ENCODE data around the gene TINAGL1. TPM values are rescaled to one million over a fixed set of nuclear protein-coding genes. Genes with fewer than 3 reads are reported as not detected.
A peak's percentile ranks its signal among the peaks of the same experiment; 100 is the strongest.

Gene TINAGL1
- total RNA-seq, 1 donor from 2014 or later: 5.7 TPM

GRCh38 chr1:31615414-31615813 is 39.1 kb downstream of the TINAGL1 start:
- Mint-ChIP-seq H3K4me1 (ENCODE audit: low read depth, unreplicated experiment) (peaks cover 10% of the 10 kb centered on the region), H3K4me3 (ENCODE audit: unreplicated experiment) (peak overlapping the region; percentile 23), H3K27me3 (ENCODE audit: low read depth, unreplicated experiment) (peaks cover 29% of the 10 kb centered on the region), H3K9me3 (ENCODE audit: unreplicated experiment) (peaks cover 3% of the 10 kb centered on the region), H3K27ac (ENCODE audit: unreplicated experiment) (no peak overlapping the region), H3K36me3 (ENCODE audit: low read depth, unreplicated experiment) (peaks cover 2% of the 10 kb centered on the region)
- no peak for FAIRE-seq
- Histone ChIP-seq H3K9ac (ENCODE audit: low read length) (no peak overlapping the region), H2AFZ (ENCODE audit: low read depth, low read length) (no peak overlapping the region), H4K20me1 (ENCODE audit: insufficient read depth, low read length) (no peaks in the 10 kb centered on the region), H3K4me1 (ENCODE audit: insufficient read depth, low read length) (peaks cover 4% of the 10 kb centered on the region), H3K79me2 (ENCODE audit: insufficient read depth, low read length) (no peaks in the 10 kb centered on the region), H3K27me3 (ENCODE audit: insufficient read depth, low read length) (peaks cover 7% of the 10 kb centered on the region), H3K9me3 (ENCODE audit: insufficient read depth, low read depth, low read length) (no peaks in the 10 kb centered on the region), H3K4me3 (ENCODE audit: insufficient read depth, low read depth, low read length) (no peak overlapping the region), H3K27ac (ENCODE audit: low read depth, low read length) (no peak overlapping the region), H3K36me3 (ENCODE audit: insufficient read depth, low read length) (no peaks in the 10 kb centered on the region), H3K4me2 (ENCODE audit: low read length) (no peak overlapping the region)
- TF ChIP-seq, protein P1, sequence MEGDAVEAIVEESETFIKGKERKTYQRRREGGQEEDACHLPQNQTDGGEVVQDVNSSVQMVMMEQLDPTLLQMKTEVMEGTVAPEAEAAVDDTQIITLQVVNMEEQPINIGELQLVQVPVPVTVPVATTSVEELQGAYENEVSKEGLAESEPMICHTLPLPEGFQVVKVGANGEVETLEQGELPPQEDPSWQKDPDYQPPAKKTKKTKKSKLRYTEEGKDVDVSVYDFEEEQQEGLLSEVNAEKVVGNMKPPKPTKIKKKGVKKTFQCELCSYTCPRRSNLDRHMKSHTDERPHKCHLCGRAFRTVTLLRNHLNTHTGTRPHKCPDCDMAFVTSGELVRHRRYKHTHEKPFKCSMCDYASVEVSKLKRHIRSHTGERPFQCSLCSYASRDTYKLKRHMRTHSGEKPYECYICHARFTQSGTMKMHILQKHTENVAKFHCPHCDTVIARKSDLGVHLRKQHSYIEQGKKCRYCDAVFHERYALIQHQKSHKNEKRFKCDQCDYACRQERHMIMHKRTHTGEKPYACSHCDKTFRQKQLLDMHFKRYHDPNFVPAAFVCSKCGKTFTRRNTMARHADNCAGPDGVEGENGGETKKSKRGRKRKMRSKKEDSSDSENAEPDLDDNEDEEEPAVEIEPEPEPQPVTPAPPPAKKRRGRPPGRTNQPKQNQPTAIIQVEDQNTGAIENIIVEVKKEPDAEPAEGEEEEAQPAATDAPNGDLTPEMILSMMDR (IDR thresholded peaks at IDR 0.05; ENCODE audit: insufficient read depth, low read depth, low read length): no peak
- TF ChIP-seq EZH2 (IDR thresholded peaks at IDR 0.05; ENCODE audit: insufficient read depth, low read length): no peak
- DNase-seq (ENCODE audit: low read depth): peak; percentile 26

GRCh38 chr1:31615939-31616338 is 39.6 kb downstream of the TINAGL1 start:
- Mint-ChIP-seq H3K27ac (ENCODE audit: unreplicated experiment) (no peak overlapping the region), H3K36me3 (ENCODE audit: low read depth, unreplicated experiment) (peaks cover 2% of the 10 kb centered on the region), H3K27me3 (ENCODE audit: low read depth, unreplicated experiment) (peaks cover 30% of the 10 kb centered on the region), H3K4me1 (ENCODE audit: low read depth, unreplicated experiment) (peaks cover 10% of the 10 kb centered on the region), H3K4me3 (ENCODE audit: unreplicated experiment) (peak overlapping the region; percentile 23), H3K9me3 (ENCODE audit: unreplicated experiment) (peaks cover 3% of the 10 kb centered on the region)
- Histone ChIP-seq H3K36me3 (ENCODE audit: insufficient read depth, low read length) (no peaks in the 10 kb centered on the region), H4K20me1 (ENCODE audit: insufficient read depth, low read length) (no peaks in the 10 kb centered on the region), H3K4me3 (ENCODE audit: insufficient read depth, low read depth, low read length) (no peak overlapping the region), H3K27me3 (ENCODE audit: insufficient read depth, low read length) (peaks cover 7% of the 10 kb centered on the region), H3K4me2 (ENCODE audit: low read length) (no peak overlapping the region), H3K4me1 (ENCODE audit: insufficient read depth, low read length) (peaks cover 4% of the 10 kb centered on the region), H2AFZ (ENCODE audit: low read depth, low read length) (no peak overlapping the region), H3K9ac (ENCODE audit: low read length) (no peak overlapping the region), H3K27ac (ENCODE audit: low read depth, low read length) (no peak overlapping the region), H3K79me2 (ENCODE audit: insufficient read depth, low read length) (no peaks in the 10 kb centered on the region), H3K9me3 (ENCODE audit: insufficient read depth, low read depth, low read length) (no peaks in the 10 kb centered on the region)
- FAIRE-seq (no peak), DNase-seq (ENCODE audit: low read depth) (no peak)
- TF ChIP-seq, protein P1 (IDR thresholded peaks at IDR 0.05; ENCODE audit: insufficient read depth, low read depth, low read length): no peak
- no peak for TF ChIP-seq EZH2 (IDR thresholded peaks at IDR 0.05; ENCODE audit: insufficient read depth, low read length)

- Histone ChIP-seq H3K27ac (ENCODE audit: low read depth, low read length) (no peak within 1 kb of the TSS), H4K20me1 (ENCODE audit: insufficient read depth, low read length) (no peaks in the 10 kb centered on the region), H3K4me2 (ENCODE audit: low read length) (peak within 1 kb of the TSS; percentile 93), H2AFZ (ENCODE audit: low read depth, low read length) (peak within 1 kb of the TSS; percentile 56), H3K4me1 (ENCODE audit: insufficient read depth, low read length) (peaks cover 4% of the 10 kb centered on the region), H3K79me2 (ENCODE audit: insufficient read depth, low read length) (no peaks in the 10 kb centered on the region), H3K9me3 (ENCODE audit: insufficient read depth, low read depth, low read length) (no peaks in the 10 kb centered on the region), H3K36me3 (ENCODE audit: insufficient read depth, low read length) (no peaks in the 10 kb centered on the region), H3K27me3 (ENCODE audit: insufficient read depth, low read length) (peaks cover 7% of the 10 kb centered on the region), H3K9ac (ENCODE audit: low read length) (peak within 1 kb of the TSS; percentile 59), H3K4me3 (ENCODE audit: insufficient read depth, low read depth, low read length) (peak within 1 kb of the TSS; percentile 54)
- no peak for FAIRE-seq
- Mint-ChIP-seq H3K9me3 (ENCODE audit: unreplicated experiment) (no peaks in the 10 kb centered on the region), H3K4me1 (ENCODE audit: low read depth, unreplicated experiment) (peaks cover 10% of the 10 kb centered on the region), H3K27ac (ENCODE audit: unreplicated experiment) (no peak within 1 kb of the TSS), H3K27me3 (ENCODE audit: low read depth, unreplicated experiment) (peaks cover 28% of the 10 kb centered on the region), H3K4me3 (ENCODE audit: unreplicated experiment) (peak within 1 kb of the TSS; percentile 76), H3K36me3 (ENCODE audit: low read depth, unreplicated experiment) (peaks cover 5% of the 10 kb centered on the region)
- TF ChIP-seq EZH2 (IDR thresholded peaks at IDR 0.05; ENCODE audit: insufficient read depth, low read length): peak; percentile 35
- TF ChIP-seq, protein P1 (IDR thresholded peaks at IDR 0.05; ENCODE audit: insufficient read depth, low read depth, low read length): no peak
- no peak for DNase-seq (ENCODE audit: low read depth)
These were observed 41.1 kb downstream of the TINAGL1 start, which contains the start of gene HCRTR1 for GRCh38 chr1:31617218-31617915. Gene HCRTR1 (plus strand): TSS chr1:31617689. CDS start chr1:31619193, 1,504 bp downstream.

All from astrocyte (in vitro differentiated cells and primary cell).